HG03060 (cell line): ENCODE results near the gene RBM19.

ENCODE experiments used
- ATAC-seq: cut with Tn5 transposase; IDR thresholded peaks from one replicate; pipeline ENCODE4 v1.9.1; 2021; ENCODE audit warnings: low read depth, moderate number of reproducible peaks; ENCODE audit not compliant: unreplicated experiment

The RBM19 gene

GRCh38 chr12:113841786-113842185, 124.3 kb downstream of the RBM19 start:
- ATAC-seq, result no peak

DNA sequence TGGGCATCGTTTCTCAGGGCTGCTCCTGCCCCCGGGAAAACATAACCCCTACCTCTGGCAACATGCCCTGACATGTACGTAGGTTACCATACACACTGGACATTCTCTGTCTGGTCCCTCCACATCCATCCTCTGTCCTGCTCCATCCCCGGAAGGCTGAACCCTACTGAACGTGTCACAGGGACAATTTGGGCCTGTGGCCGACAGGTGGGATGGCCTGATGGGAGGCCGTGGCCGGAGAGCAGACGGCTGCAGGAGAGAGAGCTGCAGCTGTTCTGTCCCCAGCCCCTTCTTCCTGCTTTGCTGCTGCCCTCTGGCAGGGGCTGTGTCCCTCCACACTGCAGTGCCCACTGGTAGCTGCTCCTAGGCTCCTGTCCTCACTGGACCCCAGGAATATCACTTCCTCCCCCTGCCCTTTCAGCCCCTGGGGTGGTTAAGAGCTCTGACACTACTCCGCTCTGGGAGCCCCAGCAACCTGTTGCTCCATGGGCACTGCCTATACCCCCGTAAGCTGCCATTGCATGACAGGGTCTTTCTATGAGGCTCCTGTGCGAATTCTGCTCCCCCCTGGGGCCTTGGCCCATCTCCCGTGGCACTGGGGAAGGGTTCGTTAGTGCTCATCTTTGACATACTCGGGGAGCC, 125.6 kb downstream of the RBM19 start:
- no peak for ATAC-seq

DNA sequence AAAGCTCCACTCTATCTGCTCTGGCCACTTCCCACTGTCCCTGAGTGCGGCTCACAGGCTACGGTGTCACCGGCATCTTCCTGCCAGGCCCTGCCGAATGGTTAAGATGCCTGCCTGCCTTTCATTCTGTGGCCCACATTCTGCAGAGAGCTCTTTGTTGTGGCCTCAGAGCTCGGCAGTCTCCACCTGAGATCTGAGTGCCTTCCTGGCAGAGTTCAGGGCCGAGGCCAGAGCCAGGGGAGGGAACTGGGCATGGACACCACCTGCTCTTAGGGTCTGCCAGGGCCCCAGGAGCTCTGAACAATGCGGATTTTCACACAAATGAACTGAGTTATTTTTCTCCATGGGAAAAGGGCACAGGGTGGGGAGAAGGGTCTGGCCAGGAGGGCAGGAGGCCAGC, 127.2 kb downstream of the RBM19 start:
- no peak for ATAC-seq

GRCh38 chr12:113837528-113838296, 128.4 kb downstream of the RBM19 start:
- no peak for ATAC-seq

GRCh38 chr12:113837084-113837483, 129.0 kb downstream of the RBM19 start:
- no peak for ATAC-seq

- no peak for ATAC-seq
Measured at GRCh38 chr12:113835896-113836295, 130.2 kb downstream of the RBM19 start.

- no peak for ATAC-seq
Measured at GRCh38 chr12:113835433-113835832, 130.7 kb downstream of the RBM19 start.

DNA sequence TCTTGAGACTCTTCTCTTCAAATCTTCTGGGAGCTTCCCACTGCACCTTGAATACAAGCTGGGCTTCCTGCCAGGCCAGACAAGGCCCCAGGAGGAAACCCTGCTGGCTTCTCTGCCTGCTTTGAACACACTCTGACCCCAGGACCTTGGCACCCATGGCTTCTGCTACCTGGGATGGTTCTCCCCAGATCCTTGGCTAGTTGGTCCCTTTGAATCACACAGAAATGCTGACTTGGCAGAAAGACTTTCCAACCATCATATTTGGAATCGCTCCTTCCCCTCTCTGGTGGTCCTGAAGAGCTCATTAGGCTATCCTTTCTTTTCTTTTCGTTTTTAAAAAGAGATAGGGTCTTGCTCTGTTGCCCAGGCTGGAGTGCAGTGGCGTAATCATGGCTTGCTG, 132.7 kb downstream of the RBM19 start:
- no peak for ATAC-seq

- no peak for ATAC-seq
Measured at GRCh38 chr12:113831476-113831875, 134.6 kb downstream of the RBM19 start.

GRCh38 chr12:113831016-113831415, 135.1 kb downstream of the RBM19 start:
- no peak for ATAC-seq

DNA sequence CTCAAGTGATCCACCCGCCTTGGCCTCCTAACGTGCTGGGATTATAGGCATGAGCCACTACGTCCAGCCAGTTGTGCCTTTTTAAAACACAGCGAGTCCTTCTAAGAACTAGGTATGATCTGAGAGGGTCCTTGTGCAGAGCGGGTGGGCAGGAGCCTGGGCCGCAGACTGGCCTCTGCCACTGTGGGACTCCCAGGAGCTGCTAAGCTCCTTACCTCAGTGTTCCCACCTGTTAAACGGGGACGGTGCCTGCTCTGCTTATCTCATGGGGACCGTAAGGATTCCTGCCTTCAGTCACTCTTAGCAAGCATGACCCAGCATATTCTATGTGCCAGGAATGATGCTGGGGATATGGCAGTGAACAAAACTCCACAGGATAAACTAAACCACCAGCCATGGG, 136.9 kb downstream of the RBM19 start:
- no peak for ATAC-seq

DNA sequence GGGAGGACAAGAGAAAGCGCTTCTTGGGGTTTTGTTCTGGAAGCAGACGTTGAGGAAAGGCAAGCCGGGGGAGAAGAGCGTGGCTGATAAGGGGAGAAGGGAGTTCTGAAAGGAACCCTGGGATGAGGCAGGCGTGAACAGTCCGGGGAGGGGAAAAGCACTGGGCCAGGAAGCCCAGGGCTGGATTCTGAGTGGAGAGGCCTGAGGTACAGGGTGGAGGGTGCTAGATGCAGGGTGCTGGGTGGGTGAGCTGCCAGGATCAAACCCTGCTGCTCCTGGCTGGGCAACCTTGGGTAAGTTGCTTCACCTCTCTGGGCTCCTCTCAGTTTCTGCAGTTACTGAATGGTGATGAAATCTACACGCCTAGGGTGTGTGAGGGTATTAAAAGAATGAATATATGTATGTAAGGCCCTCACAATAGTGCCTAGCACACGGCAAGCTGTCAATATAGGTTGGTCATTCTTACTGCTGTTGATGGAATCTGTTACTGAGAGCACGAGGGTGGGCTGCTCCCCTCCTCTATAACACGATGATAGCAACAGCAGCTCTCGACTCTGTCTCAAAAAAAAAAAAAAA, 138.5 kb downstream of the RBM19 start:
- ATAC-seq, result no peak

GRCh38 chr12:113826805-113827538, 139.2 kb downstream of the RBM19 start:
- ATAC-seq, result no peak

GRCh38 chr12:113825705-113826104, 140.4 kb downstream of the RBM19 start:
- no peak for ATAC-seq

- no peak for ATAC-seq
Measured at GRCh38 chr12:113823816-113824215, 142.3 kb downstream of the RBM19 start.

DNA sequence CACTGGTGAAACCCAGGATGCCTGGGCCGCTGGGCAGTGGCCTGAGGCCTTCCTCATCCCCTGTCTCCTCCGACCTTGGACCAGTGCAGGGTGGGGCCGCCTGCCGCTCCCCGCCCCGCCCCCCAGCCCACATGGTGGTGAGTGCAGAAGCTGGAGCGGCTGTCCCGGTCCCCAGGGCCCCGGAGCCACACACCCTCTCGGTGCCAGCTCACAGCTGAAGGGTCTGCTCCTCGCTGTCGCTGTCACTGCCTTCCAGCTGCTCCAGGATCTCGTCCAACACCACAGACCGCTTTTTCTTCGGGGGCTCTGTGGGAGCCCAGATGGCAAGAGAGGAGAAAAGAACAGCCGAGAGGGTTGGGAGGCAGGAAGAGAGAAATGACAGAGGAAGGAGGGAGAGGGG, 143.1 kb downstream of the RBM19 start:
- no peak for ATAC-seq

DNA sequence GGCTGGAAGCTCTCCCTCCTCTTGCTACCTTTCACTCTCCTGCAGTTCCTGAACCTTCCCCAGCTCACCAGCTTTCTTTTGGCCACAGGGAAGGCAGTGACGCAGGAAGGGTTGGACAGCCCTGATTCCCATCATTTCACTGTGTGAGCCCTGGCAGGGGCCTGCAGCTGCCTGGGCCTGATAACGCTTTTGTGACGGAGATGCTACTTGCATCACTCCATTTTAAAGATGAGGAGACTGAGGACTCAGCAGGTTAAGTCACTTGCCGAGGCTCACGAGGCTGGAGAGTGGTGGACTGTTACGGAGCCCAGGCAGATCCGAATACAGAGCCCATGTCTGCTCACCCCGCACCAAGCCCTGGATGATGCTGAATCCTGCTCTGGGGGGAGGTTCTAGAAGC, 145.3 kb downstream of the RBM19 start:
- ATAC-seq, result no peak

- no peak for ATAC-seq
Measured at GRCh38 chr12:113820309-113820708, 145.8 kb downstream of the RBM19 start.

DNA sequence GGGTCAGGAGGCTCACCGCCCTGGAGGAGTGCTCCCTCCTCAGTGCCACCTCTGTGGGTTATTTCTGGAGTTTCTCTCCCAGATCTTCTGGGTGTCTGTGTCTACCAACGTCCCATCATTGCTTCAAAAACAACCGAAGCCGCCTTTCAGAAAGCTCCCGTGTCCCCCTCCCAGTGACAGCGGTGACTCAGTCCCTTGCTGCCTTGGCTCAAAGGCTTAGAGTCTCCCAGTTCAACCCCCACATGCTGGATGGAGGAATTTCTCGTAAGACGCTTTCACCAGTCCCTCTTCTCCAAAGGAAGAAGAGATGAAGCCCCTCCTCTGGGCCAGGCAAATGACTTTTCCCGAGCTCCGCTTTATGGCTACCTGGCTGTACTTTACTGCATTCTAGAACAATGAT, 146.6 kb downstream of the RBM19 start:
- no peak for ATAC-seq

DNA sequence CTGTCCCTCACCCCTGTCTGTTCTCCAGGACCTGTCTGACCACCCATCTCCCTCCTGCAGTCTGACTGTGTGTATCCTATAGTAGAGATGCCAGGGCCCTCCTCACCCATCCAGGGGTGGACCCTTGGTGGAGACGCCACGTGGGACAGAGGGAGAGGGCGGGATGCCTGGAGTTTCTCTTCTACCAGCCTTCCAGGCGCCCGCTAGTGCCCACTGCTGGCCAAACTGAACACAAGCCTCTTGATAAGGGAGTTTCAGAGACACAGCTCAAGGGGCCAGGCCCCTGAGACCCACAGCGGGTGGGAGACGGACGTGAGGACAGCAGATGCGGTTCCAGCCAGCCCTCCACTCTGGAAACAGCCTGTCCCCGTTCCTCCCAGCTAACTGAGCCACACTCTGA, 147.3 kb downstream of the RBM19 start:
- no peak for ATAC-seq

DNA sequence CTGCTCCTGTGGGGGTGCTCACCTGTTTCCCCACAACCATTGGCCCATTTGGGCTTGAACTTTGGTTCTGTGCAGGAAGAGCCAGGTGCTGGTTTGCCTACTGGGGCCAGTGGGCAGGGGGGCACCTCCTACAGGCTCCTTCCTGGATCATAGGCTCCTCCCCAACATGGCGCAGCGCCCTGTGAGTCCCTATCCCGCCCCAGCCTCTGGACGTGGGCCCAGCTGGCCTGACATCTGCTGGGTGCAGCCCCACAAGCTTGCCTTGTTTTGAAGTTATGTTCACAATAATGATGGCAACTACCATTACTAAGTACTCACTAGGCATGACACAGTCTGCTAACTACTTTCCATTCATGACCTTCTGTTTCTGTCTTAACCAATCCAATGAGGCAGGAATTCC, 147.8 kb downstream of the RBM19 start:
- no peak for ATAC-seq
